ENCODE measurements around the gene FAM237B. TPM values are rescaled to one million over a fixed set of nuclear protein-coding genes. Genes with fewer than 3 reads are reported as not detected.

The FAM237B gene
- not detected in 2 replicates for total RNA-seq

DNA sequence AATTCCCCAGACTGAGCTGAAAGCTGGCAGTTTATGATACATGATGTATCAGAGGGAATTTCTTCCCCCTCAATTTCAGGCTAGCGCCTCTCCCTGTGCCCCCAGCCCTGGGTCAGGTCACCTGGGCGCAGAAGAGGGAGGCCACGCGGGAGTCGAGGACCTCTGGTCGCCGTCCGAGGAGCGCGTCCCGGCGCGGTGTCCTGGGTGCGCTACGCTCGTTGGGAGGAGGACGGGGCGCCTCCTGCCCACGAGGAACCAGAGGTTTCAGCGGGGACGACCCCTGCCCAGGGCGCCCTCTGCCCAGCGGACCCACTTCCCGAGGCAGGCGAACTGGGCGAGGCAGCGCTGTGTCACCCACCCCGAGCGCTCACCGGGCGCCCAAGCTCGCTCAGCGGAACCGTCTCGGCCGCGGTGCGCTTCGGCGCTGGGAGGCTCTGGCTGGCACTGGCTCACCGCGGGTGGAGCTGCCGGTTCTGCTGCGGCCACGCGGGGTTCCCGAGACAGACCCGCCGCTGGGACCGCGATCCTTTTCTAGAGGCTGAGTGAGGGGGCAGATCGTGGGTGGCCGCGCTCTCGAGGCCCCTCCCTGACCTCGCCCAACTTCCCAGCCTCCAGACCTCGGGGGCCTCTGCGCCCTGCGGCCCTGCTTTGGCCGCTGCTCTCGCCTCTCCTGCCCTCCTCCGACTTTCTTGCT lies at the start of gene FAM237B:
TSS of gene FAM237B (minus strand) at position 504 of the 694 bp plus-strand sequence. CDS start 1,556 bp downstream, outside the sequence.

DNA sequence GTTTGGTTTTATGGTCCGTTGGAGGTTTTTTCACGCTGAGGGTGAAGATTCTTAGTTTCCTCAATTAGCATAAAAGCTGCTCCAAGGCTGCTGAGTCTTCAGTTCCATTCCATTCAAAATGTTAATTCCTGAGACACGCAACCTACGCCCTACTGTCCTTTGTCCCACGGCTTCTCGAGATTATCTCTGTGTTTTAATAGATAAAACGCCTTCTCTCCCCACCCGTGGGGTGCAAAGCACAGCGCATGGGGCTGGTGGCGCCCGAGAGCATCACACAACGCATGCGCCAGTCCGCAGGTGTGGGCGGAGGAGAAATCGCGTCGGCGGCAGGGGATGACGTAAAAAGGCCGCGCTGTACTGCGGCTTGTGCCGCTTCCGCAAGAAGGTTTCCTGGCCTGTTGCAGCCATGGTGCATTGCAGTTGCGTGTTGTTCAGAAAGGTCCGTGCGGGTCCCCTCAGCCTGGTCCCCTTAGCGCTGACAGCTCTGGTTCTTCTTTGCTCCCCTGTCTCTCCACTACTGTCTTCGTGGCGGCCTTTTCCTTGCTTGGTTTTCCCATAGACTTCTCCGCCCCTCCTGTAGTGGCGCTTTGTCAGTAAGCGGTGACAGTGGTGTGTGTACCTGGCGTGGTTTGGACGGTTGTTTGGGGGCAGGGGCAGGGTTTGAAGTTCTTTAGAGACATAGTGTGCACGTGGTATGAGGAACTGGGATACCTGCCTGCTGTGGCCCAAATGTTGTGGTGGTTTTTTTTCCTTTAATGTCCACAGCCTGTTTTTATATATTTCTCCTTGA lies 25.4 kb upstream of the FAM237B start, which contains the start of gene GTPBP10:
TSS of gene GTPBP10 (plus strand) at position 381 of the 790 bp plus-strand sequence. CDS start at position 407, 26 bp downstream.

Other genes starting within 250 kb of the FAM237B start
- gene STEAP1, start 166.8 kb downstream of the FAM237B start, total RNA-seq, result 58.1 and 59.0 TPM in 2 replicates
- 5.8 and 12.8 TPM in 2 replicates for gene STEAP2, start 109.6 kb downstream of the FAM237B start, total RNA-seq
- gene CFAP69, start 76.1 kb downstream of the FAM237B start, total RNA-seq, result 1.2 and 1.6 TPM in 2 replicates
- 13.6 and 15.5 TPM in 2 replicates for gene GTPBP10, start 25.4 kb upstream of the FAM237B start, total RNA-seq
- gene CLDN12, start 82.2 kb upstream of the FAM237B start, total RNA-seq, result 7.1 and 8.5 TPM in 2 replicates
- gene PTTG1IP2, start 148.3 kb upstream of the FAM237B start, total RNA-seq, result not detected in 2 replicates

Measured in epithelial cell of umbilical artery (primary cell).